Activated naive CD8-positive, alpha-beta T cell (primary cell): Measurements from ENCODE around the gene TBC1D2B.

Experiments
- H3K27ac Mint-ChIP-seq: one replicate; pipeline ENCODE4 v1.8.0; 2021; ENCODE audit warnings: mixed read lengths
- H3K27me3 Mint-ChIP-seq: one replicate; pipeline ENCODE4 v1.8.0; 2021; ENCODE audit warnings: mixed read lengths
- H3K36me3 Mint-ChIP-seq: one replicate; pipeline ENCODE4 v1.8.0; 2021; ENCODE audit warnings: mixed read lengths
- H3K4me1 Mint-ChIP-seq: one replicate; pipeline ENCODE4 v1.8.0; 2021; ENCODE audit warnings: low read depth, mixed read lengths
- H3K4me3 Mint-ChIP-seq: one replicate; pipeline ENCODE4 v1.8.0; 2021; ENCODE audit warnings: mild to moderate bottlenecking, mixed read lengths
- H3K9me3 Mint-ChIP-seq: one replicate; pipeline ENCODE4 v1.8.0; 2021; ENCODE audit warnings: low read depth, mixed read lengths

Gene TBC1D2B

GRCh38 chr15:78045189-78045588 lies 32.3 kb downstream of the TBC1D2B start:
- Mint-ChIP-seq H3K27me3 (no peaks in the 10 kb centered on the region), H3K9me3 (no peaks in the 10 kb centered on the region), H3K36me3 (peaks cover 10% of the 10 kb centered on the region), H3K4me3 (peak overlapping the region; percentile 30), H3K4me1 (peaks cover 97% of the 10 kb centered on the region), H3K27ac (peak overlapping the region; percentile 98)

GRCh38 chr15:78044407-78045155 lies 32.9 kb downstream of the TBC1D2B start:
- Mint-ChIP-seq H3K27ac (peak overlapping the region; percentile 98), H3K4me3 (peak overlapping the region; percentile 64), H3K4me1 (peaks cover 97% of the 10 kb centered on the region), H3K36me3 (peaks cover 13% of the 10 kb centered on the region), H3K27me3 (no peaks in the 10 kb centered on the region), H3K9me3 (no peaks in the 10 kb centered on the region)

- H3K27me3 Mint-ChIP-seq = no peaks in the 10 kb centered on the region
- H3K36me3 Mint-ChIP-seq = peaks cover 17% of the 10 kb centered on the region
Observed at GRCh38 chr15:78041946-78042345, 35.6 kb downstream of the TBC1D2B start.

GRCh38 chr15:78040653-78041244 lies 36.8 kb downstream of the TBC1D2B start:
- H3K27ac Mint-ChIP-seq = peak overlapping the region; percentile 93

More at GRCh38 chr15:78041946-78042345, 35.6 kb downstream of the TBC1D2B start:
- Mint-ChIP-seq H3K9me3 (no peaks in the 10 kb centered on the region), H3K4me1 (peaks cover 96% of the 10 kb centered on the region), H3K27ac (peak overlapping the region; percentile 79), H3K4me3 (no peak overlapping the region)

GRCh38 chr15:78038585-78039247 lies 38.8 kb downstream of the TBC1D2B start:
- Mint-ChIP-seq H3K9me3 (no peaks in the 10 kb centered on the region), H3K4me3 (no peak overlapping the region), H3K36me3 (peaks cover 13% of the 10 kb centered on the region), H3K27me3 (no peaks in the 10 kb centered on the region), H3K27ac (peak overlapping the region; percentile 91), H3K4me1 (peaks cover 96% of the 10 kb centered on the region)

More at GRCh38 chr15:78040653-78041244, 36.8 kb downstream of the TBC1D2B start:
- Mint-ChIP-seq H3K4me3 (peak overlapping the region; percentile 27), H3K4me1 (peaks cover 96% of the 10 kb centered on the region), H3K27me3 (no peaks in the 10 kb centered on the region), H3K9me3 (no peaks in the 10 kb centered on the region), H3K36me3 (peaks cover 17% of the 10 kb centered on the region)

GRCh38 chr15:78037779-78038305 lies 39.7 kb downstream of the TBC1D2B start:
- peak overlapping the region; percentile 91 for H3K27ac Mint-ChIP-seq
- no peaks in the 10 kb centered on the region for H3K27me3 Mint-ChIP-seq
- H3K36me3 Mint-ChIP-seq = peaks cover 11% of the 10 kb centered on the region
- H3K4me1 Mint-ChIP-seq = peaks cover 98% of the 10 kb centered on the region
- H3K4me3 Mint-ChIP-seq = peak overlapping the region; percentile 59
- no peaks in the 10 kb centered on the region for H3K9me3 Mint-ChIP-seq

GRCh38 chr15:78037328-78037727 lies 40.2 kb downstream of the TBC1D2B start:
- Mint-ChIP-seq H3K4me1 (peaks cover 97% of the 10 kb centered on the region), H3K36me3 (peaks cover 13% of the 10 kb centered on the region), H3K4me3 (peak overlapping the region; percentile 61), H3K27ac (peak overlapping the region; percentile 82), H3K9me3 (no peaks in the 10 kb centered on the region), H3K27me3 (no peaks in the 10 kb centered on the region)

- Mint-ChIP-seq H3K36me3 (peaks cover 13% of the 10 kb centered on the region), H3K27me3 (no peaks in the 10 kb centered on the region), H3K27ac (peak overlapping the region; percentile 78), H3K4me1 (peaks cover 92% of the 10 kb centered on the region), H3K9me3 (no peaks in the 10 kb centered on the region), H3K4me3 (peak overlapping the region; percentile 76)
Observed at GRCh38 chr15:78035861-78036476, 41.5 kb downstream of the TBC1D2B start.

- no peaks in the 10 kb centered on the region for H3K27me3 Mint-ChIP-seq
- H3K36me3 Mint-ChIP-seq = peaks cover 13% of the 10 kb centered on the region
- no peaks in the 10 kb centered on the region for H3K9me3 Mint-ChIP-seq
- peaks cover 90% of the 10 kb centered on the region for H3K4me1 Mint-ChIP-seq
- peak overlapping the region; percentile 76 for H3K4me3 Mint-ChIP-seq
- H3K27ac Mint-ChIP-seq = peak overlapping the region; percentile 78
Observed at GRCh38 chr15:78035321-78035751, 42.2 kb downstream of the TBC1D2B start.

- Mint-ChIP-seq H3K9me3 (no peaks in the 10 kb centered on the region), H3K4me1 (peaks cover 85% of the 10 kb centered on the region), H3K27ac (peak overlapping the region; percentile 78), H3K4me3 (peak overlapping the region; percentile 76), H3K36me3 (peaks cover 9% of the 10 kb centered on the region), H3K27me3 (no peaks in the 10 kb centered on the region)
Observed at GRCh38 chr15:78034495-78035191, 42.9 kb downstream of the TBC1D2B start.

- peak overlapping the region; percentile 57 for H3K4me3 Mint-ChIP-seq
- no peaks in the 10 kb centered on the region for H3K9me3 Mint-ChIP-seq
- H3K27me3 Mint-ChIP-seq = no peaks in the 10 kb centered on the region
- H3K36me3 Mint-ChIP-seq = peaks cover 7% of the 10 kb centered on the region
- peak overlapping the region; percentile 78 for H3K27ac Mint-ChIP-seq
- H3K4me1 Mint-ChIP-seq = peaks cover 78% of the 10 kb centered on the region
Observed at GRCh38 chr15:78033864-78034263, 43.6 kb downstream of the TBC1D2B start.

- H3K4me1 Mint-ChIP-seq = peaks cover 66% of the 10 kb centered on the region
- no peak overlapping the region for H3K4me3 Mint-ChIP-seq
Observed at GRCh38 chr15:78032671-78033070, 44.8 kb downstream of the TBC1D2B start.

GRCh38 chr15:78024883-78025282 lies 52.6 kb downstream of the TBC1D2B start:
- Mint-ChIP-seq H3K4me1 (peaks cover 4% of the 10 kb centered on the region), H3K36me3 (peaks cover 9% of the 10 kb centered on the region), H3K27me3 (no peaks in the 10 kb centered on the region), H3K9me3 (no peaks in the 10 kb centered on the region), H3K27ac (no peak overlapping the region), H3K4me3 (no peak overlapping the region)

More at GRCh38 chr15:78032671-78033070, 44.8 kb downstream of the TBC1D2B start:
- peaks cover 5% of the 10 kb centered on the region for H3K36me3 Mint-ChIP-seq
- peak overlapping the region; percentile 70 for H3K27ac Mint-ChIP-seq
- no peaks in the 10 kb centered on the region for H3K9me3 Mint-ChIP-seq
- H3K27me3 Mint-ChIP-seq = no peaks in the 10 kb centered on the region

GRCh38 chr15:78024519-78024870 lies 53.0 kb downstream of the TBC1D2B start:
- no peak overlapping the region for H3K4me3 Mint-ChIP-seq
- H3K4me1 Mint-ChIP-seq = peaks cover 5% of the 10 kb centered on the region
- no peak overlapping the region for H3K27ac Mint-ChIP-seq
- H3K36me3 Mint-ChIP-seq = peaks cover 9% of the 10 kb centered on the region
- no peaks in the 10 kb centered on the region for H3K27me3 Mint-ChIP-seq
- no peaks in the 10 kb centered on the region for H3K9me3 Mint-ChIP-seq
